Stimulated activated effector memory CD8-positive, alpha-beta T cell treated with anti-CD3 and anti-CD28 coated beads, Interleukin-12 subunit alpha, Interleukin-12 subunit beta, amount 100 ng/mL, for 72 hours (primary cell): ENCODE results near the gene BAHCC1.

Source experiments
- ATAC-seq: fragments of 150-1000 bp; cut with Tn5 transposase; 2 replicates; pipeline ENCODE4 v1.10.0; 2021
- DNase-seq, 2 donors: peaks; one replicate each; pipeline ENCODE4 v3.0.0; 2021 to 2022; ENCODE audit warnings: low spot score in 2 of 2
- H3K27ac Mint-ChIP-seq: one replicate; pipeline ENCODE4 v1.8.0; 2022; ENCODE audit warnings: mild to moderate bottlenecking, mixed read lengths
- H3K36me3 Mint-ChIP-seq: one replicate; pipeline ENCODE4 v1.8.0; 2022; ENCODE audit warnings: mild to moderate bottlenecking, mixed read lengths
- H3K4me1 Mint-ChIP-seq: one replicate; pipeline ENCODE4 v1.8.0; 2022; ENCODE audit warnings: mixed read lengths
- H3K4me3 Mint-ChIP-seq: one replicate; pipeline ENCODE4 v1.8.0; 2022; ENCODE audit warnings: mild to moderate bottlenecking, mixed read lengths
- H3K9me3 Mint-ChIP-seq: one replicate; pipeline ENCODE4 v1.8.0; 2022; ENCODE audit warnings: mixed read lengths

The BAHCC1 gene

GRCh38 chr17:81470270-81470943 lies 75.2 kb downstream of the BAHCC1 start:
- no peak for DNase-seq
- no peaks in the 10 kb centered on the region for H3K4me1 Mint-ChIP-seq
- H3K36me3 Mint-ChIP-seq, result no peaks in the 10 kb centered on the region
- H3K27ac Mint-ChIP-seq, result no peak overlapping the region
- H3K9me3 Mint-ChIP-seq, result no peaks in the 10 kb centered on the region
- ATAC-seq, result no peak
- H3K4me3 Mint-ChIP-seq, result no peak overlapping the region

GRCh38 chr17:81470944-81471817 lies 75.9 kb downstream of the BAHCC1 start:
- DNase-seq, result no peak
- ATAC-seq, result no peak
- H3K36me3 Mint-ChIP-seq, result no peaks in the 10 kb centered on the region
- no peak overlapping the region for H3K4me3 Mint-ChIP-seq
- H3K9me3 Mint-ChIP-seq, result no peaks in the 10 kb centered on the region
- no peak overlapping the region for H3K27ac Mint-ChIP-seq
- no peaks in the 10 kb centered on the region for H3K4me1 Mint-ChIP-seq

DNA sequence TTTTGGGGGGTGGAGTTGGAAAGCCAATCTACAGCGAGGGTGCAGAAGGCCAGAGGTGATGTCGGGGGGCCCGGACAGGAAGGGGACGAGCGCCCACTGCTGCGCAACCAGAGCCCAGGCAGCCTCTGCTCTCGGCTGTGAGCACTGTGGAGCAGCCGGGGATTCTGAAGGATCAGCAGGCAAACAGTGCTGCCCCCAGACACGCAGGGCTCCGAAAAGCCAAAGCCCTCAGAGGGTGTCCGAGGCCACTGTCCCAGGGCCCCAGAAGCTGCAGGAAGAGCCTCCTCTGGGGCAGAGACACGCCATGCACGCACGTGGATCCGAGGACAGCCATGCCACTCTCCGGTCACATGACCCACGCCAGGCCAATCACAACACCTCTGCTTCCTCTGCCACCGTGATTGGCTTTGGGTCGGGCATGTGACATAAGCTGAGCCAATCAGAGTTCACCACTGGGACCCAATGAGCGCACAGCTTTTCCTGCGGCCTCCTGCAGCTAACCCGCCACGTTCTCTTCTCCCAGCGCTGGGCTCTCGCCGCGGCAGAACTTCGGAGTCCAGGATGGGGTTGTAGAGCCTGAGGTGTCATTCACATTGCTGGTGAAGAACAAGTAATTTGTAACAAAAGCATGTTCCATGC lies 76.7 kb downstream of the BAHCC1 start:
- DNase-seq, result no peak
- Mint-ChIP-seq H3K27ac (no peak overlapping the region), H3K4me1 (no peaks in the 10 kb centered on the region), H3K4me3 (no peak overlapping the region), H3K9me3 (no peaks in the 10 kb centered on the region), H3K36me3 (no peaks in the 10 kb centered on the region)
- ATAC-seq, result no peak

GRCh38 chr17:81473019-81473418 lies 77.8 kb downstream of the BAHCC1 start:
- Mint-ChIP-seq H3K27ac (no peak overlapping the region), H3K9me3 (no peaks in the 10 kb centered on the region), H3K36me3 (no peaks in the 10 kb centered on the region), H3K4me3 (no peak overlapping the region), H3K4me1 (no peaks in the 10 kb centered on the region)
- DNase-seq (no peak), ATAC-seq (no peak)

- Mint-ChIP-seq H3K9me3 (no peaks in the 10 kb centered on the region), H3K27ac (no peak overlapping the region), H3K36me3 (no peaks in the 10 kb centered on the region), H3K4me1 (no peaks in the 10 kb centered on the region), H3K4me3 (no peak overlapping the region)
- ATAC-seq (no peak), DNase-seq (no peak)
These were observed 79.7 kb downstream of the BAHCC1 start for GRCh38 chr17:81474958-81475357.

DNA sequence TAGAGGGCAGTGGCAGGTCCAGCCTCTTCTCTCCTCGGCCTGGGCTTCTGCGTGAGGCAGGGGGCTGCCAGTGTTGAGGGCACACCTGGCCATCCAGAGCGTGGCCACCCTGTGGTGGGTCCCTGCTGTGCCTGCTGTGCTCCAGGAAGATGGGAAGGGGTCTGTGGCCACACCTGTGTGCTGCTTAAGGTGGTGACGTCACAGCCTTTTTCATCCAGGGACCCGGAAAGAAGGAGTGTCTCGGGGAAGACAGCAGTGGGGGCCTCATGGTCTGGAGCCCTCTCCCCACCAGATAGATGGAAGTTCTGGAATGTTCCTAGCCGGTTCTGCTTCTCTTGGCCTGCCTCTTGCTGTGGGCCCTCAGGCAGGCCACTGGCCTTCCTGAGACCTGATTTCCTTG lies 80.8 kb downstream of the BAHCC1 start:
- no peaks in the 10 kb centered on the region for H3K4me1 Mint-ChIP-seq
- no peak overlapping the region for H3K4me3 Mint-ChIP-seq
- no peaks in the 10 kb centered on the region for H3K36me3 Mint-ChIP-seq
- ATAC-seq, result no peak
- DNase-seq, result no peak
- H3K9me3 Mint-ChIP-seq, result no peaks in the 10 kb centered on the region
- H3K27ac Mint-ChIP-seq, result no peak overlapping the region

- no peak overlapping the region for H3K4me3 Mint-ChIP-seq
- H3K36me3 Mint-ChIP-seq, result peaks cover under 1% of the 10 kb centered on the region
- DNase-seq, result no peak
- no peak overlapping the region for H3K27ac Mint-ChIP-seq
- no peaks in the 10 kb centered on the region for H3K9me3 Mint-ChIP-seq
- no peak for ATAC-seq
- no peaks in the 10 kb centered on the region for H3K4me1 Mint-ChIP-seq
These were observed 81.4 kb downstream of the BAHCC1 start for GRCh38 chr17:81476635-81477034.

DNA sequence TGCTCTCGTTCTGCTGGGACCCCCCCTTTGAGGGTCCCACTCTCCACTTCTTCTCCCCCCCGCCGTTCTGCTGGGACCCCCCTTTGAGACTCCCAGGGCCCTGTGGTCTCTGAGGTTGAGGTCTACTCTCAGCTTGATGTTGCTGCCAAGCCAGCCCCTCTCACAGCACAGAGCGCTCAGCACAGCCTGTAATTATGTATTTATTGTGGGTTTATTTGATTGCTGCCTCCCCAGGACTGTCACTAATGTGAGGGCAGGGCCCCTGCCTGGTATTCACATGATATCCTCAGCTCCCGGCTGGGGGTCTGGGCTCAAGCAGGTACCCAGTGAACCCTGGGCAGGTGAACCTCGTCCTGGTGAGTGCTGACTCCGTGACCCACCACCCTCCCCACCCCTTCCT lies 81.9 kb downstream of the BAHCC1 start:
- Mint-ChIP-seq H3K9me3 (no peaks in the 10 kb centered on the region), H3K4me1 (no peaks in the 10 kb centered on the region), H3K36me3 (peaks cover 5% of the 10 kb centered on the region), H3K27ac (no peak overlapping the region), H3K4me3 (no peak overlapping the region)
- ATAC-seq, result no peak
- no peak for DNase-seq

DNA sequence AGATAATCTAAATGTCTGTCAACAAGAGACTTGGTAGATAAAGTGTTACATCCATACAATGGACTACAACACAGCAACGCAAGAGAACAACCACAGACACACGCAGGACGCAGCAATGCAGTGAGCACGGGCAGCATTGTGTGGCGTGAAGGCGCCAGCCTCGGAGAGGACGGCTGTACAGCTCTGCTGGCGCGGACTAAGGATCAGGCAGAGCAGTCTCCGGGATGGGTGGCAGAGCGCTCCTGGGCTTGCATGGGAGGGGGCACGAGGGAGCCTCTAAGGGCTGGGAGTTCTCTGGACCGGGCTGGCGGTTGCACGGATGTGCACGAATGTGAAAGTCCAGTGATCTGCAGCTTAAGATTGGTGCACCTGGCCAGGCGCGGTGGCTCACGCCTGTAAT lies 82.9 kb downstream of the BAHCC1 start:
- DNase-seq (no peak), ATAC-seq (no peak)
- peaks cover 11% of the 10 kb centered on the region for H3K36me3 Mint-ChIP-seq
- no peaks in the 10 kb centered on the region for H3K9me3 Mint-ChIP-seq
- peaks cover 8% of the 10 kb centered on the region for H3K4me1 Mint-ChIP-seq
- H3K4me3 Mint-ChIP-seq, result no peak overlapping the region
- H3K27ac Mint-ChIP-seq, result no peak overlapping the region

DNA sequence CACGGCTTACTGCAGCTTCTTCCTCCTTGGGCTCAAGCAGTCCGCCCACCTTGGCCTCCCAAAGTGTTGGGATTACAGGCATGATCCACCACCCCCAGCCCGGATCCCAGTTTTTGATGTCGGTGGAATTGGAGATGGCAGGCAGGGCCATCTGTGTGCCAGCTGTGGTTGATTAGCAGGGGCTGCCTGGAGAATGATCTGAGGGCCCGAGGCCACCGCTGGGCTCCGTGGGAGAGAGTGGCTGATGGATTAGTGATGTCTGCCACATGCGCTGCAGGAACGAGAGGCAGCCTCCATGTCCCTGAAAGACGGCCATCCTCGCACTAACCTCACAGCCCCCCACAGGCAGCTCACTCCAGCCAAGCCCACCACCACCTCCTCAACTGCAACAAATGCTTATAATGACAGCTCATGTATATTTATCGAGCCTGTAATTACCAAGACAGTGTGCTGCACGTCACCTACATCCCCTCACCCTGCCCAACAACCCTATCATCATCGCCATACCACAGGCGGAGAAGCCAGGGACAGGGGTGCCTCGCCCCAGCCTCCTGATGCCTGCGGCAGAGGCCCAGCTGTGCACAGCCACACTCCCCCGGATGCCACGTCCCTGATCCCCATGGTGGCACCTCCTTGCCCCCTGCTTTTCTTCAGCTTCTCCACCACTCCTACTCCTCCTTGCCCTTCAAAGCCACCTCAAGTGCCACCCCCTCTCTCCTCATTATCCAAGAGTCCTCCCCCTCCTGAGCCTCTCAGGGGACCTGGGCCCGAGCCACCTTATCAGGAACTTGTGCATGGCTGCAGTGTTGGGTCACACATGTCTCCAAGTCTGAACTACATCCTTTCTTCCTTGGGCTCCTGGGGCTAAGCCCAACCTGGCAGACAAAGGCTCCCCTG lies 84.2 kb downstream of the BAHCC1 start:
- H3K4me3 Mint-ChIP-seq, result no peak overlapping the region
- ATAC-seq, result no peak
- H3K9me3 Mint-ChIP-seq, result no peaks in the 10 kb centered on the region

GRCh38 chr17:81480140-81481072 lies 85.1 kb downstream of the BAHCC1 start:
- Mint-ChIP-seq H3K27ac (peak overlapping the region; percentile 43), H3K4me3 (no peak overlapping the region), H3K9me3 (no peaks in the 10 kb centered on the region), H3K4me1 (peaks cover 8% of the 10 kb centered on the region), H3K36me3 (peaks cover 11% of the 10 kb centered on the region)
- ATAC-seq (no peak), DNase-seq (no peak)

More for the DNA sequence above, 84.2 kb downstream of the BAHCC1 start:
- Mint-ChIP-seq H3K27ac (peak overlapping the region; percentile 43), H3K4me1 (peaks cover 8% of the 10 kb centered on the region), H3K36me3 (peaks cover 11% of the 10 kb centered on the region)
- no peak for DNase-seq

GRCh38 chr17:81481073-81481799 lies 86.0 kb downstream of the BAHCC1 start:
- DNase-seq (no peak), ATAC-seq (peak; percentile 42)
- Mint-ChIP-seq H3K4me3 (peak overlapping the region; percentile 42), H3K4me1 (peaks cover 8% of the 10 kb centered on the region), H3K27ac (no peak overlapping the region), H3K9me3 (no peaks in the 10 kb centered on the region), H3K36me3 (peaks cover 11% of the 10 kb centered on the region)

DNA sequence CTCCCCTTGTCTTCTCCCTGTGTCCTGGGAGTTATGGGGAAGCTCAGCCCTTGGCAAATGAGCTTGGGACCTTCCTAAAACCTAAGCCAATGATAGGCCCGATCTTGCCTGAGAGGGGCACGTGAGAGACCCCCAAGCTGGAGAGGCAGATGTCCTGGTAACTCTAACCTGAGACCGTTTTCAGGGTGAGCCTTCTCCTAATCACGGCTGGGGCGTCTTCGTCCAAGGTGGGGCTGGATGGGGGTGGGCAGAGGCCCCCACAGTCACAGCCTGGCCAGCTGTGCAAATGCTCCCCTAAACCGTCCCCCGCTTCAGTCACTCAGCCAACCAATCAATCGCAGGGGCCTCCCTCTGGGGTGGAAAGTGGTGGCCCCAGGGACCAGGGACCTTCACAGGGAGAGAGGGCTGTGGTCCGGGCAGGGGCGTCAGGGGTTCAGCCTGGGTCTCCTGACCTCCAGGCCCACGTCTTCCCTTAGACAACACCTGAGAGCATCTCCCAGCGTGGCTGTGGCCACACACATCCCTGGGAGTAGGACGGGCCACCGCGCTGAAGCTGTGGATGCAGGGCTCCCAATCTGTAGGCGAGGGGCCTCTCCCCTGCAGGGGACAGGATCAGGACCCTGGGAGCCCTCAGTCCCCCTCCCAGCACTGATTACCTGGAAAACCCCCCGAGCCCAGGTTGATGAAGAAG lies 86.7 kb downstream of the BAHCC1 start:
- Mint-ChIP-seq H3K4me3 (peak overlapping the region; percentile 42), H3K27ac (no peak overlapping the region), H3K9me3 (no peaks in the 10 kb centered on the region), H3K4me1 (peaks cover 8% of the 10 kb centered on the region), H3K36me3 (peaks cover 12% of the 10 kb centered on the region)
- no peak for ATAC-seq
- DNase-seq, result no peak
